BLaER1 (cell line): ENCODE results near the gene ATG9A.

ENCODE experiments used
- H3K27ac ChIP-seq: shearing (Covaris generic); formaldehyde crosslinking; 2 replicates; pipeline ENCODE4 v1.8.1; 2022
- H3K27me3 ChIP-seq: shearing (Covaris generic); formaldehyde crosslinking; 2 replicates; pipeline ENCODE4 v1.8.1; 2022
- H3K36me3 ChIP-seq: shearing (Covaris generic); formaldehyde crosslinking; 2 replicates; pipeline ENCODE4 v1.8.1; 2022
- H3K4me1 ChIP-seq: shearing (Covaris generic); formaldehyde crosslinking; 2 replicates; pipeline ENCODE4 v1.8.1; 2022
- H3K4me2 ChIP-seq: shearing (Covaris generic); formaldehyde crosslinking; 2 replicates; pipeline ENCODE4 v1.8.1; 2022
- H3K4me3 ChIP-seq: shearing (Covaris generic); formaldehyde crosslinking; 2 replicates; pipeline ENCODE4 v1.8.1; 2022
- H3K9ac ChIP-seq: shearing (Covaris generic); formaldehyde crosslinking; 2 replicates; pipeline ENCODE4 v1.8.1; 2022
- H3K9me3 ChIP-seq: shearing (Covaris generic); formaldehyde crosslinking; 2 replicates; pipeline ENCODE4 v1.8.1; 2022
- H4K20me1 ChIP-seq: shearing (Covaris generic); formaldehyde crosslinking; 2 replicates; pipeline ENCODE4 v1.8.1; 2022
- Cebpa-rat ChIP-seq: shearing (Covaris generic); IDR thresholded peaks from 2 replicates; pipeline ENCODE4 v1.8.1; 2022

The ATG9A gene

DNA sequence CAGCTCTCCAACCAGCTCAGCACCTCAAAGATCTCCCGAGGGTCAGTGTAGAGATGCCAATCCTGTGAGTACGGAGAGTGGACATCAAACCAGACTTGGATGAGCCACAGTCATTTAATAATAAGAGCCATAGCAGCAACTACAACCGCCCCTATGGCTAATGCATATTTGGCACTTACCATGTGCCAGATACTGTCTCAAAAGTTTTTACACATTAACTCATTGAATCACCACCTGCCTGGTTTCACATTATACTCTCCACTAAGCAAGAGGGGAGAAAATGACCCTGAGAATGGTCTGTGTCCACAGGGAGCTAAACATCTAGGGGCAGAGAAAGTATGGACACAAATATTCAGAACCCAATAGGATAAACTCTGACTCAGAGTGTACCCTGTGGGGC, 55.3 kb downstream of the ATG9A start:
- no peaks in the 10 kb centered on the region for H3K27me3 ChIP-seq
- TF ChIP-seq Cebpa-rat, result no peak
- H4K20me1 ChIP-seq, result peaks cover 14% of the 10 kb centered on the region; the same call in 1 of the 2 replicates
- H3K36me3 ChIP-seq, result peaks cover 43% of the 10 kb centered on the region
- no peaks in the 10 kb centered on the region for H3K9me3 ChIP-seq
- no peak overlapping the region for H3K4me3 ChIP-seq
- H3K27ac ChIP-seq, result no peak overlapping the region
- H3K9ac ChIP-seq, result peak overlapping the region; percentile 16; the same call in 1 of the 2 replicates
- no peak overlapping the region for H3K4me2 ChIP-seq
- peaks cover 25% of the 10 kb centered on the region for H3K4me1 ChIP-seq

GRCh38 chr2:219173176-219173575, 56.3 kb downstream of the ATG9A start:
- Histone ChIP-seq H3K4me2 (no peak overlapping the region), H4K20me1 (peaks cover 8% of the 10 kb centered on the region; the same call in 1 of the 2 replicates)

GRCh38 chr2:219172231-219173154, 56.9 kb downstream of the ATG9A start:
- Histone ChIP-seq H3K27ac (no peak overlapping the region), H3K4me3 (no peak overlapping the region), H3K4me2 (no peak overlapping the region), H3K27me3 (no peaks in the 10 kb centered on the region), H3K36me3 (peaks cover 43% of the 10 kb centered on the region), H3K9ac (no peak overlapping the region), H4K20me1 (peaks cover 8% of the 10 kb centered on the region; the same call in 1 of the 2 replicates), H3K9me3 (no peaks in the 10 kb centered on the region), H3K4me1 (peaks cover 20% of the 10 kb centered on the region)
- no peak for TF ChIP-seq Cebpa-rat

More at GRCh38 chr2:219173176-219173575, 56.3 kb downstream of the ATG9A start:
- H3K27ac ChIP-seq, result no peak overlapping the region
- H3K27me3 ChIP-seq, result no peaks in the 10 kb centered on the region
- H3K9me3 ChIP-seq, result no peaks in the 10 kb centered on the region
- H3K9ac ChIP-seq, result no peak overlapping the region
- H3K36me3 ChIP-seq, result peaks cover 43% of the 10 kb centered on the region
- H3K4me1 ChIP-seq, result peaks cover 20% of the 10 kb centered on the region
- no peak for TF ChIP-seq Cebpa-rat
- no peak overlapping the region for H3K4me3 ChIP-seq

GRCh38 chr2:219171231-219171651, 58.2 kb downstream of the ATG9A start:
- H3K9me3 ChIP-seq, result no peaks in the 10 kb centered on the region
- H3K36me3 ChIP-seq, result peaks cover 43% of the 10 kb centered on the region
- no peak overlapping the region for H3K9ac ChIP-seq
- no peak overlapping the region for H3K4me2 ChIP-seq
- H3K4me1 ChIP-seq, result peaks cover 20% of the 10 kb centered on the region
- no peaks in the 10 kb centered on the region for H3K27me3 ChIP-seq
- no peak for TF ChIP-seq Cebpa-rat
- no peak overlapping the region for H3K4me3 ChIP-seq
- H4K20me1 ChIP-seq, result peaks cover 8% of the 10 kb centered on the region; the same call in 1 of the 2 replicates
- H3K27ac ChIP-seq, result no peak overlapping the region

- Histone ChIP-seq H3K9ac (no peak within 1 kb of the TSS), H3K4me3 (no peak within 1 kb of the TSS), H3K9me3 (no peaks in the 10 kb centered on the region), H3K4me1 (peaks cover 8% of the 10 kb centered on the region), H3K27ac (no peak within 1 kb of the TSS), H3K27me3 (no peaks in the 10 kb centered on the region), H4K20me1 (peaks cover 8% of the 10 kb centered on the region; the same call in 1 of the 2 replicates), H3K4me2 (no peak within 1 kb of the TSS), H3K36me3 (peaks cover 39% of the 10 kb centered on the region)
- no peak for TF ChIP-seq Cebpa-rat
Observed at GRCh38 chr2:219169930-219170654, 59.3 kb downstream of the ATG9A start, which contains the start of gene SLC23A3. Gene SLC23A3 (minus strand): TSS chr2:219170029. CDS start chr2:219169984, 45 bp downstream.
